IMR-90 (cell line): Measurements from ENCODE around the gene RYR2. TPM values are rescaled to one million over a fixed set of nuclear protein-coding genes. Genes with fewer than 3 reads are reported as not detected.

Source experiments
- ATAC-seq: fragments of 200-7000 bp; cut with Tn5 transposase; 2 replicates; pipeline ENCODE4 v1.9.1; 2020; ENCODE audit warnings: low read depth, mild to moderate bottlenecking, moderate library complexity
- BruUV-seq: library from RNA; stranded (reverse); fragments of 400-500 nt; replicated peaks from 2 replicates; lab custom pipeline; 2021; lab: Mats Ljungman, UMichigan
- CTCF ChIA-PET: fragments of 300-600 bp; formaldehyde crosslinking; extraction: SDS; loops from one replicate; lab custom pipeline; 2021; ENCODE audit warnings: antibody characterized with exemption; lab: Yijun Ruan, JAX
- POLR2A ChIA-PET: fragments of 300-600 bp; sonication (Branson Sonifier 250); formaldehyde crosslinking; loops from one replicate; lab custom pipeline; 2022; ENCODE audit warnings: antibody characterized with exemption; ENCODE audit not compliant: unreplicated experiment; lab: Charles Lee
- DNase-seq: peaks from one replicate; pipeline ENCODE4 v3.0.0; 2013
- H2AFZ ChIP-seq: replicated peaks from 2 replicates; pipeline ENCODE3; 2013; ENCODE audit warnings: low read length, mild to moderate bottlenecking; ENCODE audit not compliant: poor library complexity
- H2AK5ac ChIP-seq: 2 replicates; pipeline ENCODE4 v1.6.1; 2013; ENCODE audit warnings: low read depth, low read length, inconsistent platforms
- H2AK9ac ChIP-seq: replicated peaks from 2 replicates; pipeline ENCODE3; 2013; ENCODE audit warnings: mild to moderate bottlenecking, low read depth, low read length, moderate library complexity; ENCODE audit not compliant: poor library complexity
- H2BK120ac ChIP-seq: 2 replicates; pipeline ENCODE4 v1.6.1; 2013; ENCODE audit warnings: low read depth, low read length, inconsistent platforms
- H2BK15ac ChIP-seq: 3 replicates; pipeline ENCODE4 v1.6.1; 2013; ENCODE audit warnings: low read depth, low read length, inconsistent platforms
- H2BK20ac ChIP-seq: 2 replicates; pipeline ENCODE4 v1.6.1; 2013; ENCODE audit warnings: low read depth, mild to moderate bottlenecking, inconsistent platforms, low read length, moderate library complexity
- H2BK5ac ChIP-seq: 2 replicates; pipeline ENCODE4 v1.6.1; 2013; ENCODE audit warnings: mild to moderate bottlenecking, low read depth, low read length, inconsistent platforms; ENCODE audit not compliant: poor library complexity, severe bottlenecking
- H3K14ac ChIP-seq: replicated peaks from 2 replicates; pipeline ENCODE4 v1.6.1; 2013; ENCODE audit warnings: low read depth, low read length, inconsistent platforms
- H3K18ac ChIP-seq: 2 replicates; pipeline ENCODE4 v1.6.1; 2013; ENCODE audit warnings: low read depth, low read length, control low read depth
- H3K23ac ChIP-seq: 2 replicates; pipeline ENCODE4 v1.6.1; 2013; ENCODE audit warnings: low read depth, low read length, inconsistent platforms
- H3K27ac ChIP-seq: 2 replicates; pipeline ENCODE4 v1.5.1; 2013; ENCODE audit warnings: mild to moderate bottlenecking, control low read depth, low read length; ENCODE audit not compliant: insufficient read depth
- H3K27me3 ChIP-seq: 2 replicates; pipeline ENCODE4 v1.6.1; 2013; ENCODE audit warnings: low read length; ENCODE audit not compliant: control insufficient read depth, insufficient read depth
- H3K36me3 ChIP-seq: 2 replicates; pipeline ENCODE4 v1.6.1; 2013; ENCODE audit warnings: low read length, mixed read lengths; ENCODE audit not compliant: control insufficient read depth, insufficient read depth
- H3K4ac ChIP-seq: 2 replicates; pipeline ENCODE4 v1.6.1; 2013; ENCODE audit warnings: low read depth, low read length, inconsistent platforms
- H3K4me1 ChIP-seq: 2 replicates; pipeline ENCODE4 v1.6.1; 2013; ENCODE audit warnings: low read length, mixed read lengths; ENCODE audit not compliant: control insufficient read depth, insufficient read depth
- H3K4me2 ChIP-seq: 2 replicates; pipeline ENCODE4 v1.6.1; 2013; ENCODE audit warnings: low read depth, mild to moderate bottlenecking, control low read depth, low read length, moderate library complexity
- H3K4me3 ChIP-seq: 2 replicates; pipeline ENCODE4 v1.5.1; 2013; ENCODE audit warnings: low read depth, mild to moderate bottlenecking, control low read depth, low read length, moderate library complexity; ENCODE audit not compliant: insufficient read depth
- H3K56ac ChIP-seq: 2 replicates; pipeline ENCODE4 v1.6.1; 2013; ENCODE audit warnings: low read length, inconsistent platforms; ENCODE audit not compliant: insufficient read depth; ENCODE audit errors: extremely low read depth
- H3K79me1 ChIP-seq, 2 experiments: 2 replicates each; pipeline ENCODE4 v1.6.1; 2013; ENCODE audit warnings: low read length in 2 of 2, inconsistent platforms in 1 of 2, low read depth in 1 of 2
- H3K9ac ChIP-seq: 2 replicates; pipeline ENCODE4 v1.6.1; 2013; ENCODE audit warnings: low read depth, low read length, control low read depth
- H3K9me1 ChIP-seq: 2 replicates; pipeline ENCODE4 v1.6.1; 2013; ENCODE audit warnings: low read length, inconsistent platforms; ENCODE audit not compliant: insufficient read depth
- H3K9me3 ChIP-seq: 2 replicates; pipeline ENCODE4 v1.6.1; 2013; ENCODE audit warnings: low read length; ENCODE audit not compliant: control insufficient read depth, insufficient read depth
- H4K20me1 ChIP-seq: 2 replicates; pipeline ENCODE4 v1.6.1; 2013; ENCODE audit warnings: low read length, inconsistent platforms; ENCODE audit not compliant: insufficient read depth
- H4K5ac ChIP-seq: 2 replicates; pipeline ENCODE4 v1.6.1; 2013; ENCODE audit warnings: mild to moderate bottlenecking, low read depth, low read length, control low read depth
- H4K8ac ChIP-seq, 2 experiments: 2 replicates each; pipeline ENCODE4 v1.6.1; 2013; ENCODE audit warnings: low read depth in 2 of 2, low read length in 2 of 2, control low read depth in 1 of 2, inconsistent platforms in 1 of 2
- H4K91ac ChIP-seq: 2 replicates; pipeline ENCODE4 v1.6.1; 2013; ENCODE audit warnings: low read depth, low read length, inconsistent platforms; ENCODE audit not compliant: insufficient read depth
- BHLHE40 ChIP-seq: fragments of 150-350 bp; IDR thresholded peaks from 2 replicates; pipeline ENCODE4 v1.6.1; 2016; ENCODE audit warnings: mild to moderate bottlenecking, low read depth, low read length
- CTCF ChIP-seq: conservative IDR thresholded peaks from 2 replicates; pipeline ENCODE4 v1.5.1; 2012; ENCODE audit warnings: mild to moderate bottlenecking, low read depth, low read length, improper control_type of control experiment
- FOS ChIP-seq: fragments of 150-350 bp; IDR thresholded peaks from 2 replicates; pipeline ENCODE4 v1.6.1; 2016; ENCODE audit warnings: low read depth, low read length
- POLR2A ChIP-seq: IDR thresholded peaks from 2 replicates; pipeline ENCODE4 v1.6.1; 2012; ENCODE audit warnings: mild to moderate bottlenecking, low read depth, low read length
- RAD21 ChIP-seq: IDR thresholded peaks from 2 replicates; pipeline ENCODE4 v1.6.1; 2012; ENCODE audit warnings: low read length, improper control_type of control experiment
- RCOR1 ChIP-seq: IDR thresholded peaks from 2 replicates; pipeline ENCODE4 v1.6.1; 2012; ENCODE audit warnings: mild to moderate bottlenecking, low read length, improper control_type of control experiment; ENCODE audit not compliant: insufficient replicate concordance
- RFX5 ChIP-seq: IDR thresholded peaks from 2 replicates; pipeline ENCODE4 v1.8.0; 2012; ENCODE audit warnings: low read depth, mild to moderate bottlenecking, low read length, moderate library complexity
- USF2 ChIP-seq: fragments of 150-350 bp; IDR thresholded peaks from 2 replicates; pipeline ENCODE4 v1.6.1; 2017; ENCODE audit warnings: mild to moderate bottlenecking, antibody characterized with exemption, low read length, low read depth
- WGBS, 2 experiments: methylation state at CpG; one replicate each; pipeline versions ENCODE4 v1.1.5 to v1.1.7; 2013; ENCODE audit warnings: missing lambda C conversion rate in 2 of 2; ENCODE audit not compliant: insufficient read length in 1 of 2; ENCODE audit errors: extremely low coverage in 2 of 2; 5-methylcytosine and 5-hydroxymethylcytosine counted together
- dilution Hi-C: fragments of 300-500 bp; cut with HindIII; formaldehyde crosslinking; loops from one replicate; pipeline ENCODE4 v1.14.3; 2018; ENCODE audit warnings: low sequenced_read_pairs; ENCODE audit not compliant: unreplicated experiment
- in situ Hi-C: fragments of 300-500 bp; cut with MboI; formaldehyde crosslinking; loops from 3 replicates; pipeline ENCODE4 v1.14.3; 2019; ENCODE audit warnings: low sequenced_read_pairs, inconsistent platforms, mixed read lengths
- intact Hi-C: fragments of 100-400 bp; cut with micrococcal nuclease; formaldehyde crosslinking; loops from 2 replicates; pipeline ENCODE4 v1.10.0; 2022
- polyA plus RNA-seq, 3 experiments: library from polyadenylated mRNA; depleted of rRNA; stranded (reverse); fragments of >200 nt; gene quantifications; 2 replicates each; pipeline ENCODE4 v1.2.3, GENCODE V29; 2012; ENCODE audit warnings: low replicate concordance in 1 of 3
- total RNA-seq: library from RNA; depleted of rRNA; stranded (reverse); fragments of >200 nt; gene quantifications from 2 replicates; pipeline ENCODE4 v1.2.3, GENCODE V29; 2012

Gene RYR2
- total and polyA plus RNA-seq, 2 of the 4 experiments (the other 2 are of a cell fraction): not detected

DNA sequence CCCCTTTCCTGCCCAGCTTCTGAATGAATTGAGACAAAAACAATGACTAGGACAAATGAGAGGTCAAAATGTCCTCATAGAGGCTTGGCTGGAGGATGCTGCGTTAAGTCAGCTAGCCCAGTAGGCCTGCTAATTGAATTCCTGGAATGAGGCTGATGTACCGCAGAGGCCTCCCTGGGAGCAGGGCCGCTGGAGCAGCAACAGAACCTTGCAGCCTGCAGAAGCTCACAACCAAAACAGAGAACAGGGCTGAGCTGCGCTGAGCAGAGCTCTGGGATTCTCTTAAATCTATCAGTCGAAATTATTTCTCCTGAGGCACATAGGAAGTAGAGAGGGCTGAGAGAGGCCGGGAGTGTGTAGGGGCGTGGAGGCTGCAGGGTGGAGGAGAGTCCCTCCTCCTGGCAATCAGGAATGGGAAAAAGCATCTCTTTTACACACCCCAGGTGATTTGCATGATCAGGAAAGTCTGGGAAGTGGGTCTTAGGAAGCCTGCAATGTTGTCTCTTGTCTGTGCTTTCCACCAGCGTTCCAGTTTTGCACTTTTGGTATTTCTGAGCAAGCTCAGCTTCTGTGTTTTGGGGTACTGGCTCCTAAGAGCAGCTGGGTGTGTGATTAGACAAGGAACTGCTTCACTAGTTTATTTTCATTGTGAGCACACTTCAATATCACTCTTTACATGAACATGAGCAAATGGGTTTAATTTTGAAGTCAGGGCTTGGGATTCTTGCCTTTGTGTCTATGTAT is 66.5 kb downstream of the RYR2 start:
- DNase-seq: no peak
- ChIA-PET CTCF (no interaction called here), POLR2A (no interaction called here)
- Histone ChIP-seq H3K18ac (no peak overlapping the region), H2AFZ (no peak overlapping the region), H3K14ac (no peak overlapping the region), H3K36me3 (no peaks in the 10 kb centered on the region), H4K20me1 (no peaks in the 10 kb centered on the region), H3K27ac (no peak overlapping the region), H4K91ac (no peak overlapping the region), H3K9ac (no peak overlapping the region), H4K8ac (no peak overlapping the region), H3K56ac (no peak overlapping the region), H3K4me3 (no peak overlapping the region), H2BK120ac (no peak overlapping the region), H3K4me2 (no peak overlapping the region), H2AK9ac (no peak overlapping the region), H3K79me1 (no peaks in the 10 kb centered on the region), H2BK20ac (no peak overlapping the region), H3K23ac (no peak overlapping the region), H2AK5ac (no peak overlapping the region), H3K4ac (no peak overlapping the region), H3K4me1 (no peaks in the 10 kb centered on the region), H2BK15ac (no peak overlapping the region), H3K27me3 (no peaks in the 10 kb centered on the region), H4K5ac (no peak overlapping the region), H3K9me1 (no peaks in the 10 kb centered on the region), H3K9me3 (peaks cover 38% of the 10 kb centered on the region), H2BK5ac (no peak overlapping the region)
- no peak for ATAC-seq
- intact Hi-C loops: no loop called here
- dilution Hi-C loops: no loop called here
- no peak for TF ChIP-seq USF2
- TF ChIP-seq BHLHE40: no peak
- no peak for TF ChIP-seq FOS
- TF ChIP-seq RFX5: no peak
- no peak for TF ChIP-seq POLR2A
- TF ChIP-seq RAD21: no peak
- TF ChIP-seq RCOR1: no peak
- TF ChIP-seq CTCF: no peak
- 33% methylated on average over 2 of the region's 8 CpGs; no CpG with 5 or more reads in 1 of the 2 experiments for WGBS, 2 experiments
- BruUV-seq: no TSS peak
- in situ Hi-C loops: no loop called here
